Stomach (tissue), 9 donors: ENCODE results near the gene OR10H2. TPM values are rescaled to one million over a fixed set of nuclear protein-coding genes. Genes with fewer than 3 reads are reported as not detected.

Experiments
- DNase-seq, 2 donors: peaks; one replicate each; pipeline versions ENCODE4 v3.0.0 to v3.0.0-alpha.2; 2013 to 2019
- H3K27ac ChIP-seq, 5 donors: fragments of 200-600 bp in 4 of 5; sonication (generic) in 4 of 5; one replicate each; pipeline ENCODE4 v1.5.1; 2013 to 2019; ENCODE audit warnings: mild to moderate bottlenecking in 1 of 5, moderate library complexity in 1 of 5
- H3K27me3 ChIP-seq, 3 donors: fragments of 200-600 bp; sonication (generic); one replicate each; pipeline ENCODE4 v1.5.1; 2017 to 2019; ENCODE audit warnings: mixed run types in 1 of 3
- H3K36me3 ChIP-seq, 4 donors: fragments of 200-600 bp; sonication (generic); 1 replicate in 3 of 4; 2 replicates in 1 of 4; pipeline ENCODE4 v1.5.1; 2016 to 2019
- H3K4me1 ChIP-seq, 4 donors: fragments of 200-600 bp; sonication (generic); one replicate each; pipeline ENCODE4 v1.5.1; 2016 to 2019
- H3K4me3 ChIP-seq, 4 donors: fragments of 200-600 bp; sonication (generic) in 3 of 4; one replicate each; pipeline ENCODE4 v1.5.1; 2016 to 2019; ENCODE audit warnings: mild to moderate bottlenecking in 1 of 4
- H3K9me3 ChIP-seq, 4 donors: fragments of 200-600 bp; sonication (generic); one replicate each; pipeline ENCODE4 v1.5.1; 2016 to 2019
- CTCF ChIP-seq, 7 experiments: fragments of 450-650 bp in 4 of 7; fragments of 200-600 bp in 3 of 7; sonication (generic) in 3 of 7; IDR thresholded peaks; one replicate each; pipeline ENCODE4 v1.5.1; 2016 to 2019; ENCODE audit warnings: antibody characterized with exemption in 7 of 7, control low read depth in 2 of 7, mild to moderate bottlenecking in 1 of 7
- EP300 ChIP-seq: sonication (generic); formaldehyde crosslinking; IDR thresholded peaks from one replicate; pipeline ENCODE4 v1.6.1; 2017; ENCODE audit warnings: antibody characterized with exemption
- POLR2A ChIP-seq, 4 donors: fragments of 450-650 bp; IDR thresholded peaks; one replicate each; pipeline ENCODE4 v1.6.1; 2016; ENCODE audit warnings: antibody characterized with exemption in 4 of 4, control low read depth in 2 of 4, mild to moderate bottlenecking in 1 of 4, moderate library complexity in 1 of 4
- POLR2AphosphoS5 ChIP-seq, 3 donors: sonication (generic); formaldehyde crosslinking; IDR thresholded peaks; one replicate each; pipeline ENCODE4 v1.6.1; 2016; ENCODE audit warnings: antibody characterized with exemption in 3 of 3
- WGBS, 5 donors: extraction: QIAGEN DNeasy Blood & Tissue Kit in 3 of 5; methylation state at CpG; one replicate each; pipeline versions ENCODE4 v1.1.5 to v1.1.7; 2013 to 2018; 5-methylcytosine and 5-hydroxymethylcytosine counted together
- intact Hi-C: fragments of 100-400 bp; cut with DNase I; formaldehyde crosslinking; loops from one replicate; pipeline ENCODE4 v1.15.1; 2023; ENCODE audit warnings: low total_unique reads
- polyA plus RNA-seq, 3 donors: library from polyadenylated mRNA; stranded (reverse); fragments of 200-250 nt; gene quantifications; one replicate each; pipeline ENCODE4 v1.2.3, GENCODE V29; 2013
- total RNA-seq, 5 donors: library from RNA; depleted of rRNA; stranded (reverse); fragments of >200 nt; gene quantifications; one replicate each; pipeline versions ENCODE4 v1.1.0 to v1.2.3, GENCODE V29; 2014 to 2016
- donor health status: healthy with polysubstance abuse.
- donor health status: Bipolar disorder and iron deficiency.
- donor health status: healthy.

OR10H2 gene
- total and polyA plus RNA-seq, 8 donors: not detected

DNA sequence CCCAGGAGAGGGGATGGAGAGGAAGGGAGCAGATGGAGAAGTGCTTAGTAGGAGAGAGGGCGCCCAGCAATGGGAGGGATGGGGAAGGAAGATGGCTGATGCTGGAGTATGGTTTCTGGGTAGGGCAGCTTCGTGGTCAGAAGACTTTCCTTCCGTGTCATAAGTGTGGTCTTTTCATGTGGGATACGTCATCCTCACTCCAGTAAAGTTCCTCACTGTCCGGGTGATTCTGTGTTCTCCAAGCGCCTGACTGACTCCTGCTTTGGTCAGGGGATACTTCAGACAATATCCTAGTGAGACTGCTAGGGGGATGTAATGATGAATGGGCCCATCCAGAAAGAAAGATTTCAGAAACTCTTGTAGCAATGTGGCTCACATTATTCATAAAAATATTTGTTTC, 6.1 kb downstream of the OR10H2 start:
- 42 to 71% (median 66%) methylated on average over 6 of the region's 6 CpGs for WGBS, 5 donors
- Histone ChIP-seq H3K4me1 (no peaks in the 10 kb centered on the region), H3K36me3 (no peaks in the 10 kb centered on the region), H3K4me3 (no peak overlapping the region), H3K9me3 (peaks cover 0 to 5% (median 0%) of the 10 kb centered on the region in 4 donors), H3K27me3 (no peaks in the 10 kb centered on the region), H3K27ac (no peak overlapping the region)
- intact Hi-C loops: no loop called here
- no peak for DNase-seq
- TF ChIP-seq POLR2AphosphoS5 (IDR thresholded peaks at IDR 0.05): no peak
- TF ChIP-seq EP300: no peak

DNA sequence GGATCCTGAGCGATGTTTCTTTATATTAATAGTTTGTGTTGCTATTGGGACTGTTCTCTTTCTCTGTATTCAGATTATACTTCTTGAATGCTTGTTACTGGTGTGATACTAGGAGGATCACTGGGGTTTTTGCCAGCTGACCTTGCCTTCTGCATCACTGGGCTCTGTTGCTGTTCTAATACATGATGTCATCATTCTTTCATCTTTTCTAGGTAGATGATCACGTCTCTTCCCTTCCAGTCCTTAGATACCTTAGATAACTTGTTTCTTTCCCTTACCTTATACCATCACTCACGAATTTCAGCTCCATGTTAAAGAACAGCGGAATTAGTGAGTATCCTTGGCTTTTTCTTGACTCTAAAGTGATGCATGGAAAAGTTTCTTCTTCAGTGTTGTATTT, 9.9 kb downstream of the OR10H2 start, which contains the start of gene OR10H3:
TSS of gene OR10H3 (plus strand) at position 264 of the 400 bp plus-strand sequence. CDS start 3,408 bp downstream, outside the sequence.
- H3K36me3 ChIP-seq: no peaks in the 10 kb centered on the region
- DNase-seq: no peak
- peaks cover 0 to 22% (median 20%) of the 10 kb centered on the region in 4 donors for H3K9me3 ChIP-seq
- H3K27ac ChIP-seq: no peak within 1 kb of the TSS
- no peaks in the 10 kb centered on the region for H3K4me1 ChIP-seq
- TF ChIP-seq CTCF (IDR thresholded peaks at IDR 0.05) (no peak), POLR2A (IDR thresholded peaks at IDR 0.05) (no peak), POLR2AphosphoS5 (IDR thresholded peaks at IDR 0.05) (no peak), EP300 (no peak)
- 58 to 66% (median 63%) methylated on average over 4 of the region's 4 CpGs for WGBS, 5 donors
- H3K27me3 ChIP-seq: peaks cover 0 to 2% (median 0%) of the 10 kb centered on the region in 3 donors
- intact Hi-C loops: no loop called here
- no peak within 1 kb of the TSS for H3K4me3 ChIP-seq

GRCh38 chr19:15740785-15741184, 13.0 kb downstream of the OR10H2 start:
- DNase-seq: no peak
- intact Hi-C loops: no loop called here
- peaks cover 0 to 22% (median 20%) of the 10 kb centered on the region in 4 donors for H3K9me3 ChIP-seq
- H3K4me1 ChIP-seq: no peaks in the 10 kb centered on the region
- TF ChIP-seq EP300 (no peak), POLR2AphosphoS5 (IDR thresholded peaks at IDR 0.05) (no peak), CTCF (IDR thresholded peaks at IDR 0.05) (no peak)
- H3K27ac ChIP-seq: no peak overlapping the region
- WGBS, 5 donors: 61 to 72% (median 63%) methylated on average over 1 of the region's 1 CpG
- peaks cover 0 to 14% (median 0%) of the 10 kb centered on the region in 3 donors for H3K27me3 ChIP-seq
- H3K4me3 ChIP-seq: no peak overlapping the region
- H3K36me3 ChIP-seq: no peaks in the 10 kb centered on the region

GRCh38 chr19:15748239-15748638, 20.4 kb downstream of the OR10H2 start:
- 78 to 86% (median 80%) methylated on average over 2 of the region's 2 CpGs for WGBS, 5 donors

More at GRCh38 chr19:15748239-15748638, 20.4 kb downstream of the OR10H2 start:
- intact Hi-C loops: no loop called here
- Histone ChIP-seq H3K36me3 (no peaks in the 10 kb centered on the region), H3K4me1 (no peaks in the 10 kb centered on the region), H3K9me3 (no peaks in the 10 kb centered on the region), H3K4me3 (no peak overlapping the region), H3K27ac (no peak overlapping the region), H3K27me3 (peaks cover 0 to 48% (median 24%) of the 10 kb centered on the region in 3 donors)
- TF ChIP-seq CTCF (IDR thresholded peaks at IDR 0.05): no peak
- no peak for TF ChIP-seq POLR2A (IDR thresholded peaks at IDR 0.05)
- no peak for TF ChIP-seq POLR2AphosphoS5 (IDR thresholded peaks at IDR 0.05)
- no peak for TF ChIP-seq EP300
- no peak for DNase-seq
